K562 (cell line): Measurements from ENCODE around the gene RANBP3. TPM values are rescaled to one million over a fixed set of nuclear protein-coding genes. Genes with fewer than 3 reads are reported as not detected.
A peak's percentile ranks its signal among the peaks of the same experiment; 100 is the strongest.

Source experiments
- ATAC-seq: fragments of 200-7000 bp; cut with Tn5 transposase; 3 replicates; pipeline ENCODE4 v1.9.1; 2020; ENCODE audit warnings: moderate library complexity
- BruUV-seq: library from RNA; stranded (reverse); fragments of 400-500 nt; replicated peaks from 2 replicates; lab custom pipeline; 2021; lab: Mats Ljungman, UMichigan
- CTCF ChIA-PET: fragments of 300-600 bp; formaldehyde crosslinking; extraction: SDS; loops from one replicate; lab custom pipeline; 2021; ENCODE audit warnings: low intra/inter-chr PET ratio; lab: Yijun Ruan, JAX
- POLR2A ChIA-PET: fragments of 300-600, 350-650 bp; sonication (Branson Sonifier 250); formaldehyde crosslinking; extraction: SDS; loops from one replicate; lab custom pipeline; 2021; ENCODE audit warnings: antibody characterized with exemption, inconsistent platforms; lab: Yijun Ruan, JAX
- DNase-seq, 4 experiments: peaks; one replicate each; pipeline versions ENCODE4 v3.0.0 to v3.0.0-alpha.2; 2011 to 2018; ENCODE audit warnings: low spot score in 3 of 4, mixed read lengths in 3 of 4; ENCODE audit errors: extremely low read depth in 1 of 4
- FAIRE-seq: peaks from 2 replicates; lab custom pipeline; 2011; peaks lifted over from hg19 to GRCh38; lab: Jason Lieb, UNC
- H2AFZ ChIP-seq: 2 replicates; pipeline ENCODE4 v1.6.0; 2011; ENCODE audit warnings: low read depth, low read length, control low read depth, inconsistent platforms
- H3K27ac ChIP-seq: fragments of 200-600 bp; 3 replicates; pipeline ENCODE4 v1.8.0; 2011; ENCODE audit warnings: low read depth, mild to moderate bottlenecking, control low read depth, inconsistent platforms, low read length, moderate library complexity, mixed read lengths; ENCODE audit errors: extremely low read depth
- H3K27me3 ChIP-seq, 2 experiments: fragments of 300-600 bp in 1 of 2; 2 replicates in 1 of 2; 3 replicates in 1 of 2; pipeline versions ENCODE4 v1.6.0 to v1.8.0; 2011; ENCODE audit warnings: inconsistent platforms in 2 of 2, low read length in 2 of 2, mild to moderate bottlenecking in 1 of 2, mixed read lengths in 1 of 2, moderate library complexity in 1 of 2; ENCODE audit not compliant: control insufficient read depth in 2 of 2, insufficient read depth in 2 of 2
- H3K36me3 ChIP-seq: fragments of 300-600 bp; 3 replicates; pipeline ENCODE4 v1.8.0; 2011; ENCODE audit warnings: mild to moderate bottlenecking, low read length, inconsistent platforms; ENCODE audit not compliant: control insufficient read depth, insufficient read depth
- H3K4me1 ChIP-seq, 2 experiments: fragments of 200-600 bp in 1 of 2; replicated peaks in 1 of 2; 2 replicates in 1 of 2; 3 replicates in 1 of 2; pipeline versions ENCODE4 v1.5.1 to v1.8.0; 2011; ENCODE audit warnings: inconsistent platforms in 2 of 2, low read length in 2 of 2, mild to moderate bottlenecking in 1 of 2, mixed read lengths in 1 of 2, moderate library complexity in 1 of 2; ENCODE audit not compliant: control insufficient read depth in 2 of 2, insufficient read depth in 2 of 2
- H3K4me2 ChIP-seq: 2 replicates; pipeline ENCODE4 v1.6.1; 2011; ENCODE audit warnings: low read length, control low read depth, inconsistent platforms, mixed read lengths; ENCODE audit not compliant: insufficient read depth
- H3K4me3 ChIP-seq: fragments of 200-600 bp; sonication (generic), shearing (Covaris generic); 2 replicates; pipeline ENCODE4 v1.5.1; 2016; ENCODE audit warnings: control low read depth, inconsistent platforms
- H3K79me2 ChIP-seq: fragments of 200-600 bp; 3 replicates; pipeline ENCODE4 v1.8.0; 2011; ENCODE audit warnings: low read length, inconsistent platforms; ENCODE audit not compliant: control insufficient read depth, insufficient read depth
- H3K9ac ChIP-seq, 2 experiments: 2 replicates each; pipeline versions ENCODE4 v1.6.0 to v1.6.1; 2011; ENCODE audit warnings: low read depth in 2 of 2, low read length in 2 of 2, control low read depth in 1 of 2, inconsistent platforms in 1 of 2, mild to moderate bottlenecking in 1 of 2, mixed read lengths in 1 of 2; ENCODE audit not compliant: insufficient read depth in 1 of 2
- H3K9me1 ChIP-seq: one replicate; pipeline ENCODE4 v1.6.0; 2011; ENCODE audit warnings: inconsistent platforms, mild to moderate bottlenecking, low read length, moderate library complexity; ENCODE audit not compliant: control insufficient read depth, insufficient read depth
- H3K9me3 ChIP-seq: replicated peaks from 2 replicates; pipeline ENCODE4 v1.5.1; 2011; ENCODE audit warnings: low read depth, low read length, inconsistent platforms; ENCODE audit not compliant: control insufficient read depth, insufficient read depth
- H4K20me1 ChIP-seq: replicated peaks from 2 replicates; pipeline ENCODE4 v1.6.1; 2011; ENCODE audit warnings: low read length, inconsistent platforms, mixed read lengths; ENCODE audit not compliant: control insufficient read depth, insufficient read depth
- CSDE1 ChIP-seq, 2 experiments: fragments of 450-650 bp; IDR thresholded peaks; 2 replicates each; pipeline ENCODE4 v1.6.1; 2016; ENCODE audit warnings: mild to moderate bottlenecking in 1 of 2
- MAZ ChIP-seq, 2 experiments: fragments of 450-650 bp in 1 of 2; sonication (generic) in 1 of 2; formaldehyde crosslinking; IDR thresholded peaks in 1 of 2; conservative IDR thresholded peaks in 1 of 2; 2 replicates each; pipeline versions ENCODE4 v1.4.0 to v1.5.0; 2020; ENCODE audit warnings: mild to moderate bottlenecking in 1 of 2, missing genetic modification reagents in 1 of 2
- MEIS2 ChIP-seq: fragments of 450-650 bp; IDR thresholded peaks from 2 replicates; pipeline ENCODE4 v1.6.1; 2014; ENCODE audit warnings: mild to moderate bottlenecking; ENCODE audit not compliant: partially characterized antibody
- NRF1 ChIP-seq, 2 experiments: fragments of 450-650 bp; IDR thresholded peaks in 1 of 2; conservative IDR thresholded peaks in 1 of 2; 2 replicates each; pipeline ENCODE4 v1.6.1; 2014; ENCODE audit warnings: mild to moderate bottlenecking in 2 of 2
- RB1 ChIP-seq: fragments of 450-650 bp; IDR thresholded peaks from 2 replicates; pipeline ENCODE4 v1.6.1; 2017; ENCODE audit warnings: low read depth, mild to moderate bottlenecking
- RBBP5 ChIP-seq: fragments of 200-600 bp; sonication (generic); IDR thresholded peaks from 2 replicates; pipeline ENCODE4 v1.6.1; 2012; ENCODE audit warnings: borderline replicate concordance, mild to moderate bottlenecking, low read length, control low read depth, inconsistent platforms; ENCODE audit not compliant: insufficient read depth, poor library complexity, severe bottlenecking
- RBM25 ChIP-seq: fragments of 200-400 bp; formaldehyde crosslinking; IDR thresholded peaks from 2 replicates; pipeline ENCODE4 v1.6.1; 2018; ENCODE audit warnings: low read length, low read depth, moderate library complexity; ENCODE audit not compliant: severe bottlenecking
- SIN3A ChIP-seq, 2 experiments: fragments of 150-350 bp in 1 of 2; IDR thresholded peaks; 2 replicates each; pipeline ENCODE4 v1.6.1; 2011 to 2016; ENCODE audit warnings: borderline replicate concordance in 2 of 2, low read depth in 2 of 2, low read length in 2 of 2, mild to moderate bottlenecking in 2 of 2, moderate library complexity in 2 of 2; ENCODE audit not compliant: control insufficient read depth in 1 of 2
- ZBTB1 ChIP-seq: sonication (generic); formaldehyde crosslinking; IDR thresholded peaks from 2 replicates; pipeline ENCODE4 v1.8.1; 2023; ENCODE audit warnings: missing genetic modification reagents, low read depth, mild to moderate bottlenecking, borderline replicate concordance
- ZNF282 ChIP-seq: sonication (generic); formaldehyde crosslinking; IDR thresholded peaks from 2 replicates; pipeline ENCODE4 v1.8.1; 2023; ENCODE audit warnings: missing genetic modification reagents
- ZNF717 ChIP-seq: fragments of 250-450 bp; sonication (Bioruptor Pico); IDR thresholded peaks from 2 replicates; pipeline ENCODE4 v1.5.0; 2021
- WGBS: fragments of 100-300 bp; shearing (Covaris generic); methylation state at CpG from one replicate; pipeline ENCODE4 v1.1.6; 2016; ENCODE audit warnings: low coverage, mixed read lengths; ENCODE audit not compliant: insufficient coverage; ENCODE audit errors: missing lambda C conversion rate; 5-methylcytosine and 5-hydroxymethylcytosine counted together
- in situ Hi-C: fragments of 300-500 bp; cut with MboI; formaldehyde crosslinking; loops from 4 replicates; pipeline ENCODE4 v1.15.0; 2018; ENCODE audit warnings: inconsistent platforms, mixed read lengths
- intact Hi-C: fragments of 100-400 bp; cut with micrococcal nuclease; formaldehyde crosslinking; loops from 2 replicates; pipeline ENCODE4 v1.14.2; 2022
- polyA plus RNA-seq, 8 experiments: library from polyadenylated mRNA; depleted of rRNA in 4 of 8; stranded (reverse) in 5 of 8; unstranded in 3 of 8; fragments of >200 nt; fragmentation: Nextera tagmentation in 2 of 8; fragmentation: Illumina TruSeq in 1 of 8; extraction: Ambion mirVana in 2 of 8; extraction: Trizol in 1 of 8; gene quantifications; 2 replicates each; pipeline versions ENCODE4 v1.2.1 to v1.2.3, GENCODE V29; 2011 to 2014; ENCODE audit warnings: inconsistent platforms in 1 of 8, missing spikeins in 1 of 8
- total RNA-seq, 7 experiments: library from RNA; depleted of rRNA in 6 of 7; stranded (reverse); fragments of >200 nt in 6 of 7; fragmentation: Illumina TruSeq in 2 of 7; extraction: Trizol in 2 of 7; gene quantifications; 2 replicates each; pipeline versions ENCODE4 v1.2.1 to v1.2.3, GENCODE V29; 2011 to 2021; ENCODE audit warnings: low replicate concordance in 1 of 7
- TF ChIP-seq, protein P1 (sequence below): IDR thresholded peaks from 2 replicates; pipeline ENCODE4 v1.6.1; 2012; ENCODE audit warnings: low read depth, low read length, improper control_type of control experiment, borderline replicate concordance
- TF ChIP-seq, protein P2 (sequence below): fragments of 250-450 bp; sonication (Bioruptor Pico); IDR thresholded peaks from 2 replicates; pipeline ENCODE4 v1.9.0; 2021; ENCODE audit warnings: mild to moderate bottlenecking, inconsistent platforms
- TF ChIP-seq, protein P3 (sequence below): fragments of 250-450 bp; sonication (Bioruptor Pico); IDR thresholded peaks from 2 replicates; pipeline ENCODE4 v1.4.0; 2020; ENCODE audit warnings: mild to moderate bottlenecking

Gene RANBP3
- total and polyA plus RNA-seq, 9 of the 15 experiments (the other 6 are each of a cell fraction or from before 2014, with no cell fraction given) = 0.90 to 95.1 (median 63.2) TPM

DNA sequence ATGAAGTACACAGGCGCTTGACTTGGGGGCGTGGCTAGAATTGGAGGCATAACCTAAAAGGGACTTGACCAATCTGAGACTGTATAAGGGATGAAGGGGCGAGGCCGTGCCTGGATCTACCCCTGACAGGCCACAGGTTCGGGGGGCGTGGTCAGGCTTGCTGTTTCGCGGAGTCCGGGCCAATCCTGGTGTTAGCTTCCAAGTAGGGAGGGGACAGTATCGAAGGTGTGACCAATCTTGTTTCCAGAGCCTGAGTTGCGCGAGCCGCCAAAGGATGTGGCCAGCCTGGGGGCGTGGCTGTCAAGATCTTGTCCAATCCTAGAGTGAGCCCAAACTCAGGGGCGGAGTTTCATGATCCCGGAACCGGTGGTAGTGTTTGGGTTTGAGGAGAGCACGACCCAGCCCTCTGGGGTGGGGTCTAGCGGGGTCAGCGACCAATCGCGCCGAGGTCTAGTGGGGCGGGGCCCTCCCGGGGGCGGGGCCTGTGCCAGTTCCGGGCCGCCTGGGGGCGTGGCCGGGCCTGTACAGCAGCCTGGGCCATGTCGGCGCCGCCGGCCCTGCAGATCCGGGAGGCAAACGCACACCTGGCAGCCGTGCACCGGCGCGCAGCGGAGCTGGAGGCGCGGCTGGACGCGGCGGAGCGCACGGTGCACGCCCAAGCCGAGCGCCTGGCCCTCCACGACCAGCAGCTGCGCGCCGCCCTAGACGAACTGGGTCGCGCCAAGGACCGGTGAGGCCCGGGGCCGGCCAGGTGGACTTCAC, 73.4 kb downstream of the RANBP3 start, which contains the start of gene VMAC:
Gene VMAC (plus strand): TSS at position 521 of the 762 bp plus-strand sequence. CDS start 19 bp downstream, at position 540.
- H3K9me1 ChIP-seq = no peaks in the 10 kb centered on the region
- no peaks in the 10 kb centered on the region for H3K27me3 ChIP-seq
- peak within 1 kb of the TSS; percentile 96 for H3K27ac ChIP-seq
- POLR2A ChIA-PET = interaction anchor here (0.6 to 3.1 kb wide), 12 partner anchors 9 to 213 kb away, joined by 3 to 28 read pairs (median 4); partner anchors contain the start of genes CATSPERD, DUS3L and LONP1
- peaks cover 9% of the 10 kb centered on the region; the same call in 1 of the 2 replicates for H4K20me1 ChIP-seq
- CTCF ChIA-PET = no interaction called here
- no peaks in the 10 kb centered on the region for H3K9me3 ChIP-seq
- peaks cover 26% of the 10 kb centered on the region; the same call in 2 of the 3 replicates for H3K36me3 ChIP-seq
- WGBS = under 1% methylated on average over 51 of the region's 61 CpGs
- peaks cover 4 to 30% of the 10 kb centered on the region in 2 experiments; a peak in 4 of 5 replicates for H3K4me1 ChIP-seq
- in situ Hi-C loops = no loop called here
- ATAC-seq (peak; percentile 90), DNase-seq (peak; percentile 98 to 100 (median 98)), FAIRE-seq (peak; percentile 100)
- peak within 1 kb of the TSS; percentile 98 to 100 for H3K9ac ChIP-seq
- no TSS peak for BruUV-seq
- peak within 1 kb of the TSS; percentile 97 for H3K4me2 ChIP-seq
- intact Hi-C loops = loop anchor here (2.0 kb wide), 1 partner anchor 74 kb away; the partner anchor contains the start of gene RANBP3
- peaks cover 40% of the 10 kb centered on the region for H3K79me2 ChIP-seq
- peak within 1 kb of the TSS; percentile 98 for H2AFZ ChIP-seq
- peak within 1 kb of the TSS; percentile 90 for H3K4me3 ChIP-seq
- TF ChIP-seq RBBP5 = peak; percentile 58
- TF ChIP-seq, protein P1, sequence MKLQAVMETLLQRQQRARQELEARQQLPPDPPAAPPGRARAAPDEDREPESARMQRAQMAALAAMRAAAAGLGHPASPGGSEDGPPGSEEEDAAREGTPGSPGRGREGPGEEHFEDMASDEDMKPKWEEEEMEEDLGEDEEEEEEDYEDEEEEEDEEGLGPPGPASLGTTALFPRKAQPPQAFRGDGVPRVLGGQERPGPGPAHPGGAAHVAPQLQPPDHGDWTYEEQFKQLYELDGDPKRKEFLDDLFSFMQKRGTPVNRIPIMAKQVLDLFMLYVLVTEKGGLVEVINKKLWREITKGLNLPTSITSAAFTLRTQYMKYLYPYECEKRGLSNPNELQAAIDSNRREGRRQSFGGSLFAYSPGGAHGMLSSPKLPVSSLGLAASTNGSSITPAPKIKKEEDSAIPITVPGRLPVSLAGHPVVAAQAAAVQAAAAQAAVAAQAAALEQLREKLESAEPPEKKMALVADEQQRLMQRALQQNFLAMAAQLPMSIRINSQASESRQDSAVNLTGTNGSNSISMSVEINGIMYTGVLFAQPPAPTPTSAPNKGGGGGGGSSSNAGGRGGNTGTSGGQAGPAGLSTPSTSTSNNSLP = no peak
- peak; percentile 96 to 97 for TF ChIP-seq NRF1 (conservative IDR thresholded peaks at IDR 0.05 in 1 of 2, IDR thresholded peaks at IDR 0.05 in 1 of 2)
- TF ChIP-seq CSDE1 (IDR thresholded peaks at IDR 0.05) = no peak
- peak; percentile 35 to 43; a peak in 2 of 4 replicates for TF ChIP-seq MAZ (CRISPR knock-in tag; conservative IDR thresholded peaks at IDR 0.05 in 1 of 2, IDR thresholded peaks at IDR 0.05 in 1 of 2)
- TF ChIP-seq ZNF282 (CRISPR knock-in tag) = peak; percentile 85; the same call in 1 of the 2 replicates
- no peak for TF ChIP-seq ZNF717 (CRISPR knock-in tag)
- TF ChIP-seq, protein P2, sequence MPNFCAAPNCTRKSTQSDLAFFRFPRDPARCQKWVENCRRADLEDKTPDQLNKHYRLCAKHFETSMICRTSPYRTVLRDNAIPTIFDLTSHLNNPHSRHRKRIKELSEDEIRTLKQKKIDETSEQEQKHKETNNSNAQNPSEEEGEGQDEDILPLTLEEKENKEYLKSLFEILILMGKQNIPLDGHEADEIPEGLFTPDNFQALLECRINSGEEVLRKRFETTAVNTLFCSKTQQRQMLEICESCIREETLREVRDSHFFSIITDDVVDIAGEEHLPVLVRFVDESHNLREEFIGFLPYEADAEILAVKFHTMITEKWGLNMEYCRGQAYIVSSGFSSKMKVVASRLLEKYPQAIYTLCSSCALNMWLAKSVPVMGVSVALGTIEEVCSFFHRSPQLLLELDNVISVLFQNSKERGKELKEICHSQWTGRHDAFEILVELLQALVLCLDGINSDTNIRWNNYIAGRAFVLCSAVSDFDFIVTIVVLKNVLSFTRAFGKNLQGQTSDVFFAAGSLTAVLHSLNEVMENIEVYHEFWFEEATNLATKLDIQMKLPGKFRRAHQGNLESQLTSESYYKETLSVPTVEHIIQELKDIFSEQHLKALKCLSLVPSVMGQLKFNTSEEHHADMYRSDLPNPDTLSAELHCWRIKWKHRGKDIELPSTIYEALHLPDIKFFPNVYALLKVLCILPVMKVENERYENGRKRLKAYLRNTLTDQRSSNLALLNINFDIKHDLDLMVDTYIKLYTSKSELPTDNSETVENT (CRISPR knock-in tag) = peak; percentile 40; the same call in 1 of the 2 replicates
- peak; percentile 1 for TF ChIP-seq RBM25
- 0 out of 2 replicates have a peak, but pooled peaks have one; percentile 52 for TF ChIP-seq ZBTB1 (CRISPR knock-in tag)
- TF ChIP-seq SIN3A (IDR thresholded peaks at IDR 0.05; ENCODE audit: borderline replicate concordance in 2 of 2, control insufficient read depth in 1 of 2, low read depth in 2 of 2, low read length in 2 of 2) = peak; percentile 89 to 93; a peak in 3 of 4 replicates
- TF ChIP-seq, protein P3, sequence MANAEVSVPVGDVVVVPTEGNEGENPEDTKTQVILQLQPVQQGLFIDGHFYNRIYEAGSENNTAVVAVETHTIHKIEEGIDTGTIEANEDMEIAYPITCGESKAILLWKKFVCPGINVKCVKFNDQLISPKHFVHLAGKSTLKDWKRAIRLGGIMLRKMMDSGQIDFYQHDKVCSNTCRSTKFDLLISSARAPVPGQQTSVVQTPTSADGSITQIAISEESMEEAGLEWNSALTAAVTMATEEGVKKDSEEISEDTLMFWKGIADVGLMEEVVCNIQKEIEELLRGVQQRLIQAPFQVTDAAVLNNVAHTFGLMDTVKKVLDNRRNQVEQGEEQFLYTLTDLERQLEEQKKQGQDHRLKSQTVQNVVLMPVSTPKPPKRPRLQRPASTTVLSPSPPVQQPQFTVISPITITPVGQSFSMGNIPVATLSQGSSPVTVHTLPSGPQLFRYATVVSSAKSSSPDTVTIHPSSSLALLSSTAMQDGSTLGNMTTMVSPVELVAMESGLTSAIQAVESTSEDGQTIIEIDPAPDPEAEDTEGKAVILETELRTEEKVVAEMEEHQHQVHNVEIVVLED = peak; percentile 27; the same call in 1 of the 2 replicates
- peak; percentile 79; the same call in 1 of the 2 replicates for TF ChIP-seq RB1
- peak; percentile 87 for TF ChIP-seq MEIS2
